ENCODE results near the gene WDR70.
"Not testable (repeated sequence)": the region's sequence is repeated elsewhere in the genome, so short reads cannot be mapped to it uniquely, and the experiment has no call there.

WDR70 gene

GRCh38 chr5:37683072-37683471, 304.0 kb downstream of the WDR70 start:
- Histone ChIP-seq H3K27me3 (ENCODE audit: insufficient read depth, low read length) (no peaks in the 10 kb centered on the region), H2BK120ac (ENCODE audit: insufficient read depth, low read length, poor library complexity) (no peak overlapping the region), H3K79me1 (ENCODE audit: low read length) (no peaks in the 10 kb centered on the region), H2AK5ac (ENCODE audit: low read length) (no peak overlapping the region), H3K79me2 (ENCODE audit: control insufficient read depth, insufficient read depth, low read length, poor library complexity) (no peaks in the 10 kb centered on the region), H3K9me3 (ENCODE audit: insufficient read depth, low read depth, low read length) (peaks cover 2% of the 10 kb centered on the region), H3K18ac (ENCODE audit: low read length) (no peak overlapping the region), H3K27ac (ENCODE audit: low read depth, low read length) (no peak overlapping the region), H3K14ac (ENCODE audit: low read length) (no peak overlapping the region), H3K4me2 (ENCODE audit: low read length) (no peak overlapping the region), H3K4me1 (ENCODE audit: control insufficient read depth in 1 of 2, insufficient read depth in 2 of 2, low read length in 2 of 2) (no peaks in the 10 kb centered on the region), H3K23ac (ENCODE audit: low read length) (no peak overlapping the region), H3K36me3 (ENCODE audit: control insufficient read depth in 1 of 2, insufficient read depth in 2 of 2, low read length in 2 of 2) (no peaks in the 10 kb centered on the region), H4K12ac (ENCODE audit: low read depth, low read length) (no peak overlapping the region), H3K9ac (ENCODE audit: low read length) (no peak overlapping the region), H3K4me3 (ENCODE audit: low read depth, low read length) (no peak overlapping the region), H2BK12ac (ENCODE audit: low read length) (no peak overlapping the region), H2BK5ac (ENCODE audit: low read depth, low read length, poor library complexity) (no peak overlapping the region), H2AFZ (ENCODE audit: insufficient read depth, low read length, poor library complexity) (no peak overlapping the region), H4K8ac (ENCODE audit: low read depth, low read length) (no peak overlapping the region), H3K4ac (ENCODE audit: low read depth, low read length) (no peak overlapping the region), H4K91ac (ENCODE audit: low read depth, low read length) (no peak overlapping the region)
- no CpG with 5 or more reads among the region's 1 CpG for WGBS (ENCODE audit: extremely low coverage, insufficient coverage, insufficient read length)
- no peak for DNase-seq

- H3K4me2 ChIP-seq (ENCODE audit: low read length), result no peak overlapping the region
- WGBS (ENCODE audit: extremely low coverage, insufficient coverage, insufficient read length), result no CpG with 5 or more reads among the region's 3 CpGs
Observed at GRCh38 chr5:37685211-37685610, 306.1 kb downstream of the WDR70 start.

GRCh38 chr5:37685816-37686215, 306.7 kb downstream of the WDR70 start:
- H3K9me3 ChIP-seq (ENCODE audit: insufficient read depth, low read depth, low read length), result peaks cover 4% of the 10 kb centered on the region
- no peak overlapping the region for H4K8ac ChIP-seq (ENCODE audit: low read depth, low read length)
- H4K91ac ChIP-seq (ENCODE audit: low read depth, low read length), result no peak overlapping the region
- H3K79me1 ChIP-seq (ENCODE audit: low read length), result no peaks in the 10 kb centered on the region
- no peak overlapping the region for H3K4me3 ChIP-seq (ENCODE audit: low read depth, low read length)
- no peaks in the 10 kb centered on the region for H3K4me1 ChIP-seq (ENCODE audit: control insufficient read depth in 1 of 2, insufficient read depth in 2 of 2, low read length in 2 of 2)
- DNase-seq, result no peak
- no peak overlapping the region for H3K4me2 ChIP-seq (ENCODE audit: low read length)
- H3K27ac ChIP-seq (ENCODE audit: low read depth, low read length), result no peak overlapping the region
- H3K27me3 ChIP-seq (ENCODE audit: insufficient read depth, low read length), result no peaks in the 10 kb centered on the region
- no CpG with 5 or more reads among the region's 7 CpGs for WGBS (ENCODE audit: extremely low coverage, insufficient coverage, insufficient read length)
- H2BK120ac ChIP-seq (ENCODE audit: insufficient read depth, low read length, poor library complexity), result no peak overlapping the region
- H3K14ac ChIP-seq (ENCODE audit: low read length), result no peak overlapping the region
- no peak overlapping the region for H2BK5ac ChIP-seq (ENCODE audit: low read depth, low read length, poor library complexity)
- H3K36me3 ChIP-seq (ENCODE audit: control insufficient read depth in 1 of 2, insufficient read depth in 2 of 2, low read length in 2 of 2), result peaks cover 3% of the 10 kb centered on the region in 2 experiments
- H2BK12ac ChIP-seq (ENCODE audit: low read length), result no peak overlapping the region
- H3K23ac ChIP-seq (ENCODE audit: low read length), result no peak overlapping the region
- H4K12ac ChIP-seq (ENCODE audit: low read depth, low read length), result no peak overlapping the region
- H2AK5ac ChIP-seq (ENCODE audit: low read length), result no peak overlapping the region
- no peak overlapping the region for H2AFZ ChIP-seq (ENCODE audit: insufficient read depth, low read length, poor library complexity)
- H3K9ac ChIP-seq (ENCODE audit: low read length), result no peak overlapping the region
- H3K18ac ChIP-seq (ENCODE audit: low read length), result no peak overlapping the region
- H3K4ac ChIP-seq (ENCODE audit: low read depth, low read length), result no peak overlapping the region
- H3K79me2 ChIP-seq (ENCODE audit: control insufficient read depth, insufficient read depth, low read length, poor library complexity), result no peaks in the 10 kb centered on the region

More at GRCh38 chr5:37685211-37685610, 306.1 kb downstream of the WDR70 start:
- H4K91ac ChIP-seq (ENCODE audit: low read depth, low read length), result no peak overlapping the region
- H3K18ac ChIP-seq (ENCODE audit: low read length), result no peak overlapping the region
- H3K9me3 ChIP-seq (ENCODE audit: insufficient read depth, low read depth, low read length), result peaks cover 4% of the 10 kb centered on the region
- H3K23ac ChIP-seq (ENCODE audit: low read length), result no peak overlapping the region
- H3K79me2 ChIP-seq (ENCODE audit: control insufficient read depth, insufficient read depth, low read length, poor library complexity), result no peaks in the 10 kb centered on the region
- H3K27ac ChIP-seq (ENCODE audit: low read depth, low read length), result no peak overlapping the region
- H3K36me3 ChIP-seq (ENCODE audit: control insufficient read depth in 1 of 2, insufficient read depth in 2 of 2, low read length in 2 of 2), result peaks cover 3% of the 10 kb centered on the region in 2 experiments
- H3K4ac ChIP-seq (ENCODE audit: low read depth, low read length), result no peak overlapping the region
- H3K4me3 ChIP-seq (ENCODE audit: low read depth, low read length), result no peak overlapping the region
- no peak for DNase-seq
- no peaks in the 10 kb centered on the region for H3K27me3 ChIP-seq (ENCODE audit: insufficient read depth, low read length)
- H2AFZ ChIP-seq (ENCODE audit: insufficient read depth, low read length, poor library complexity), result no peak overlapping the region
- no peak overlapping the region for H2BK12ac ChIP-seq (ENCODE audit: low read length)
- no peak overlapping the region for H2BK5ac ChIP-seq (ENCODE audit: low read depth, low read length, poor library complexity)
- H4K8ac ChIP-seq (ENCODE audit: low read depth, low read length), result no peak overlapping the region
- H2BK120ac ChIP-seq (ENCODE audit: insufficient read depth, low read length, poor library complexity), result no peak overlapping the region
- H3K9ac ChIP-seq (ENCODE audit: low read length), result no peak overlapping the region
- H4K12ac ChIP-seq (ENCODE audit: low read depth, low read length), result no peak overlapping the region
- no peaks in the 10 kb centered on the region for H3K4me1 ChIP-seq (ENCODE audit: control insufficient read depth in 1 of 2, insufficient read depth in 2 of 2, low read length in 2 of 2)
- H3K14ac ChIP-seq (ENCODE audit: low read length), result no peak overlapping the region
- H2AK5ac ChIP-seq (ENCODE audit: low read length), result no peak overlapping the region
- H3K79me1 ChIP-seq (ENCODE audit: low read length), result no peaks in the 10 kb centered on the region

GRCh38 chr5:37688925-37689324, 309.8 kb downstream of the WDR70 start:
- not testable (repeated sequence) for H4K91ac ChIP-seq (ENCODE audit: low read depth, low read length); H3K4me1 ChIP-seq (ENCODE audit: control insufficient read depth in 1 of 2, insufficient read depth in 2 of 2, low read length in 2 of 2)
- no CpG with 5 or more reads among the region's 10 CpGs for WGBS (ENCODE audit: extremely low coverage, insufficient coverage, insufficient read length)

More at GRCh38 chr5:37688925-37689324, 309.8 kb downstream of the WDR70 start:
- not testable (repeated sequence) for H2BK5ac ChIP-seq (ENCODE audit: low read depth, low read length, poor library complexity); H3K27ac ChIP-seq (ENCODE audit: low read depth, low read length); H4K8ac ChIP-seq (ENCODE audit: low read depth, low read length); H4K12ac ChIP-seq (ENCODE audit: low read depth, low read length); H3K79me1 ChIP-seq (ENCODE audit: low read length); H2BK12ac ChIP-seq (ENCODE audit: low read length); H3K36me3 ChIP-seq (ENCODE audit: control insufficient read depth in 1 of 2, insufficient read depth in 2 of 2, low read length in 2 of 2); H3K14ac ChIP-seq (ENCODE audit: low read length); DNase-seq; H3K79me2 ChIP-seq (ENCODE audit: control insufficient read depth, insufficient read depth, low read length, poor library complexity); H3K27me3 ChIP-seq (ENCODE audit: insufficient read depth, low read length); H2AK5ac ChIP-seq (ENCODE audit: low read length); H2AFZ ChIP-seq (ENCODE audit: insufficient read depth, low read length, poor library complexity); H3K18ac ChIP-seq (ENCODE audit: low read length); H3K23ac ChIP-seq (ENCODE audit: low read length); H3K4ac ChIP-seq (ENCODE audit: low read depth, low read length); H3K9ac ChIP-seq (ENCODE audit: low read length); H2BK120ac ChIP-seq (ENCODE audit: insufficient read depth, low read length, poor library complexity); H3K4me2 ChIP-seq (ENCODE audit: low read length); H3K9me3 ChIP-seq (ENCODE audit: insufficient read depth, low read depth, low read length); H3K4me3 ChIP-seq (ENCODE audit: low read depth, low read length)
